AG08396 (cell line): ENCODE results near the gene GDF11.
A peak's percentile ranks its signal among the peaks of the same experiment; 100 is the strongest.

Source experiments
- DNase-seq: peaks from one replicate; pipeline ENCODE4 v3.0.0; 2012; ENCODE audit warnings: low spot score, mixed read lengths

The GDF11 gene

GRCh38 chr12:55742719-55743405 lies at the start of gene GDF11:
TSS of gene GDF11 (plus strand) at chr12:55743122. CDS start at chr12:55743317, 195 bp downstream.
- DNase-seq = peak; percentile 92

- no peak for DNase-seq
Observed at GRCh38 chr12:55693323-55694187, 49.4 kb upstream of the GDF11 start.

DNA sequence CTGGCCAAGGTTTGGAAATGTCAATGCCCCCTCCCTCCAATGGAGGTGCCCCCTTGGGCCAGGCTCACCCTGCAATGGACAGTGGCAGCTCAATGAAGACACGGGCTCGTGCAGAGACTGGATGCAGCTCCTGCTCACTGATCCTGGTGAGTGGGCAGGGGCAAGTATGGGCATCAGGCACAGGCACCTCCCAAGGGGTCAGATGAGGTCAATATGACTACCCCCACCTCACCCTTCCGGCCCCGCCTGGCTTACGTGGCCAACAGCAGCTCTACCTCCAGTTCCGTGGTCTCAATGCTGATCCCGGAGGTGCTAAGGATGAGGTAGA lies 48.8 kb upstream of the GDF11 start:
- DNase-seq = no peak

- no peak for DNase-seq
Observed at GRCh38 chr12:55694651-55695050, 48.3 kb upstream of the GDF11 start.

GRCh38 chr12:55695349-55695748 lies 47.6 kb upstream of the GDF11 start:
- no peak for DNase-seq

GRCh38 chr12:55696141-55696540 lies 46.8 kb upstream of the GDF11 start:
- no peak for DNase-seq

DNA sequence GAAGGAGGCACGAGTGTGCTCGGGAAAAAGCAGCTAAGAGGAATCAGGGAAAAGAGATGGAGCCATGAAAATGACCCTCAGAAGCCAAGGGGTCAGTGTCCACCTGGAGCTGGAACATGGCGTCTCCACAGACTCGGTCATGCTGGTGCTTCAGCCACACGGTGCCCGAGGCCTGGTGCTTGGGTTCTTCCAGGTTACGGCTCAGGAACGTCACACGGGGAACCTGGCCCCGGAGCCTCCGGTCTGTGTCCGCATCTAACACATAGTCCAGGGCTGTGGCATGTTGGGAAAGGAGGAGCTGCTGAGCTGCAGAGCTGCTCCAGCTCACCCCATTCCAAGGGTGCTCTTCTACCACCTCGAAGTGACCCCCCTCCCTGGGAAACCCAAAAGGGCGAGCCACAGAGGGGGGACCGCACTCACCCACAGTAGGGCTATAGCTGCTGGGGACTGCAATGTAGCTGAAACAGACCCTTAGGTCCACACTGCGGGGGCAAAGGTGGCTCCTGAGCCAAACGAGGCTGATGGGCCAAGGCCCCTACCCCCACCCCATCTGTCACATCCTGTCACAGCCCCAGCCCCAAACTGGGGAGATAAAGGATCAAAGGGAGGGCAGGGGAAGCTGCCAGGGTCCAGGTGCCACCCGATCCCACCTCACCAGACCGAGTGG lies 46.0 kb upstream of the GDF11 start:
- no peak for DNase-seq

GRCh38 chr12:55697686-55698085 lies 45.2 kb upstream of the GDF11 start:
- DNase-seq = no peak

- DNase-seq = no peak
Observed at GRCh38 chr12:55698241-55698955, 44.5 kb upstream of the GDF11 start.

DNA sequence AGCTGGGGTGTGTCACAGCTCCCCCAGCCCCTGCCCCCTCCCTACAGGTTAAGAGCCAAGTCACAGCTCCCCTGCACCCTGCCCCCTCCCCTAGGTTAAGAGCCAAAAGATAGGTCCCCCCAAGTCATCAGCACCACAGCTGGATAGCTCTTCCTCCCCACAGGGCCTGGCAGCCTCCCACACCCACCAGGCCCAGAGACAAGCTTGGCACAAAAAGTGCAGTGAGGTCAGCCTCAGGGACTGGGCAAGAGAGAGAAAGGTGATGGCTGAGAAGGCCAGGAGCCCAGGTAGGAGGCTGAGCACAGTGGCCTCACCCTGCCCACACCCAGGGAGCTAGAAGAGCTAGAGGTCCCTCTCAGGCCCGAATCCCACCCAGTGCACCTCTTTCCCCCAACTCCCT lies 44.0 kb upstream of the GDF11 start:
- DNase-seq = no peak

GRCh38 chr12:55699471-55700055 lies 43.4 kb upstream of the GDF11 start:
- no peak for DNase-seq

- no peak for DNase-seq
Observed at GRCh38 chr12:55700255-55701018, 42.5 kb upstream of the GDF11 start.

DNA sequence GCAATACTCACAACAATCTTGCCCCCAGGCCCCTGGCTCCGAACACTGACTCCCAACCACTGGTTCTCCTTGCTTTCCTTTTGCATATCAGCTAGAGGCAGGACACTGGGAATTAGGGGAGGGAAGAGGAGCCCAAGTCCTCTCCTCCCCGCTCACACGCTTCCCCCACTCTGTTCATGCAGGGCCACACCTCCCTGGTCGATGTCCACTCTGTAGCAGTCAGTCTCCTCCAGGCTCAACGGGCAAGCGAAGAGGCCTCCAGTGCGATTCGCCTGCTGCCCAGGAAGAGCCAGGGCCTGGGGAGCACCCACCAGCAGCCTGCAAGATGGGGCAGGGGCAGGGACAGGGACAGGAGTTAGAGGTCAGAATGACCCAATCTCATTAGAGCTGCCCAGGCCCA lies 40.1 kb upstream of the GDF11 start:
- DNase-seq = no peak

- no peak for DNase-seq
Observed at GRCh38 chr12:55703288-55703687, 39.6 kb upstream of the GDF11 start.

GRCh38 chr12:55703901-55704761 lies 38.8 kb upstream of the GDF11 start:
- DNase-seq = no peak

DNA sequence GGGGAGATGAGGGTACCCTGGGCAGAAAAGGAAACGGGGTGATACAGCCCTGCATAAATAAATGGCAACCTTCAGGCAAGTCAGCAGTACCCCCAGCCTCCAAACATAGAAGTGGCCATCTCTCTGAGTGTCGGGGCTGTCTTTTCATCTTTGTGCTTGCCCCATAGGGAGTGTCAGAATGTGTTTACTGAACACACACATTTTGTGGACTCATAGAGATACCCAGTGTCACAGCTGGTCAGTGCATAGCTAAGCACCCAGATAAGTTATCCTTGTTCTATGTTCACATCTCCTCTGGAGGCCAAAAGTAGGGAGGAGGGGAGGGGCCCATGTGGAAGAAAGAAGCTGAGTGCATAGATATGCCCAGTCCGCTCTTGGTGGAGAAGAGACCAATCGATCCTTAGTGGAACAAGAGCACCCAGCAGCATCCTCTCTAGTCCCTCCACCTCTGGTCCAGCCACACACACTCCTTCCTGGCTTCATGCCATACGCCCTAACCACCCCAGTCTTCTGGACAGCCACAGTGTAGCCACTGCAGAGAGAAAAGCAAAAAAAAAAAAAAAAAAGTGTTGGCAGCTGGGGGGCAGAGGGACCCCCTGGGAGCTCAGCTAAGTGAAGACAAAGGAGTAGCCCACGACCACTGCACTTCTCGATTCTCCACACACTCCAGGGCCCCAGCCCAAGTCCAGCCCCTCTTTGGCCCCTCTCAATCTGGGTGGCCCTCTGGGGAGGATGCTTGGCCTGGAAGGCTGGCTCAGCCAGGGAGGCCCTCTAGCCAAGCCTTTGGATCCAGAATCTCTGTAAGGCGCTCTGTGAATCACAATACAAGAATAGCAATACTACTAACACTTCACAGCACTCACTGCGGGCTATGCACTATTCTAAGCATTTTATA lies 37.9 kb upstream of the GDF11 start:
- no peak for DNase-seq

- no peak for DNase-seq
Observed at GRCh38 chr12:55705782-55706402, 37.0 kb upstream of the GDF11 start.

GRCh38 chr12:55706568-55707218 lies 36.2 kb upstream of the GDF11 start:
- no peak for DNase-seq
